Subcutaneous abdominal adipose tissue (tissue), 5 donors: ENCODE data around the gene MRPL19.
"Not testable (repeated sequence)": the region's sequence is repeated elsewhere in the genome, so short reads cannot be mapped to it uniquely, and the experiment has no call there.

Source experiments
- H3K27ac ChIP-seq: one replicate; pipeline ENCODE4 v1.7.0; 2013; ENCODE audit warnings: low read depth, mild to moderate bottlenecking, inconsistent platforms, low read length, moderate library complexity
- H3K27me3 ChIP-seq, 5 donors: one replicate each; pipeline ENCODE4 v1.7.0; 2013; ENCODE audit warnings: low read length in 5 of 5, inconsistent platforms in 1 of 5; ENCODE audit not compliant: control insufficient read depth in 5 of 5, insufficient read depth in 4 of 5
- H3K36me3 ChIP-seq, 5 donors: one replicate each; pipeline ENCODE4 v1.7.0; 2013; ENCODE audit warnings: low read length in 5 of 5; ENCODE audit not compliant: control insufficient read depth in 5 of 5, insufficient read depth in 5 of 5
- H3K4me1 ChIP-seq, 5 donors: one replicate each; pipeline ENCODE4 v1.7.0; 2013; ENCODE audit warnings: low read length in 5 of 5, mild to moderate bottlenecking in 3 of 5, moderate library complexity in 1 of 5; ENCODE audit not compliant: control insufficient read depth in 5 of 5, insufficient read depth in 5 of 5
- H3K4me3 ChIP-seq, 5 donors: one replicate each; pipeline ENCODE4 v1.7.0; 2013; ENCODE audit warnings: low read length in 5 of 5, low read depth in 1 of 5
- H3K9ac ChIP-seq, 5 donors: one replicate each; pipeline ENCODE4 v1.7.0; 2013; ENCODE audit warnings: low read length in 5 of 5, mild to moderate bottlenecking in 4 of 5, moderate library complexity in 3 of 5
- H3K9me3 ChIP-seq, 5 donors: one replicate each; pipeline ENCODE4 v1.7.0; 2013; ENCODE audit warnings: low read length in 5 of 5; ENCODE audit not compliant: control insufficient read depth in 5 of 5
- donor health status: healthy.
- donor health status: healthy.
- donor health status: healthy.
- donor health status: healthy.
- donor health status: healthy.

Gene MRPL19

GRCh38 chr2:75655861-75656260 lies 9.3 kb downstream of the MRPL19 start:
- Histone ChIP-seq H3K4me1 (no peaks in the 10 kb centered on the region), H3K36me3 (peaks cover 44 to 73% (median 62%) of the 10 kb centered on the region in 5 donors), H3K27me3 (no peaks in the 10 kb centered on the region), H3K9me3 (peaks cover 0 to 6% (median 2%) of the 10 kb centered on the region in 5 donors), H3K9ac (no peak overlapping the region), H3K27ac (no peak overlapping the region), H3K4me3 (no peak overlapping the region)

- Histone ChIP-seq H3K9me3 (peaks cover 0 to 6% (median 2%) of the 10 kb centered on the region in 5 donors), H3K9ac (no peak overlapping the region), H3K27ac (no peak overlapping the region), H3K27me3 (no peaks in the 10 kb centered on the region), H3K4me1 (no peaks in the 10 kb centered on the region), H3K36me3 (peaks cover 41 to 76% (median 59%) of the 10 kb centered on the region in 5 donors), H3K4me3 (no peak overlapping the region)
Measured at GRCh38 chr2:75656563-75656962, 10.0 kb downstream of the MRPL19 start.

- Histone ChIP-seq H3K4me3 (no peak overlapping the region), H3K27me3 (no peaks in the 10 kb centered on the region), H3K36me3 (peaks cover 34 to 69% (median 60%) of the 10 kb centered on the region in 5 donors), H3K9me3 (peaks cover 0 to 6% (median 2%) of the 10 kb centered on the region in 5 donors), H3K27ac (no peak overlapping the region), H3K9ac (no peak overlapping the region), H3K4me1 (no peaks in the 10 kb centered on the region)
Measured at GRCh38 chr2:75657798-75658197, 11.2 kb downstream of the MRPL19 start.

GRCh38 chr2:75666911-75667310 lies 20.3 kb downstream of the MRPL19 start:
- H3K9ac ChIP-seq = no peak overlapping the region
- H3K9me3 ChIP-seq = no peaks in the 10 kb centered on the region
- H3K27ac ChIP-seq = no peak overlapping the region
- H3K36me3 ChIP-seq = peaks cover 13 to 40% (median 22%) of the 10 kb centered on the region in 5 donors
- no peaks in the 10 kb centered on the region for H3K4me1 ChIP-seq
- no peaks in the 10 kb centered on the region for H3K27me3 ChIP-seq
- H3K4me3 ChIP-seq = no peak overlapping the region

- Histone ChIP-seq H3K36me3 (peaks cover 13 to 44% (median 23%) of the 10 kb centered on the region in 5 donors), H3K27me3 (no peaks in the 10 kb centered on the region), H3K9me3 (no peaks in the 10 kb centered on the region), H3K9ac (no peak overlapping the region), H3K27ac (no peak overlapping the region), H3K4me1 (no peaks in the 10 kb centered on the region), H3K4me3 (no peak overlapping the region)
Measured at GRCh38 chr2:75667884-75668283, 21.3 kb downstream of the MRPL19 start.

- not testable (repeated sequence) for H3K9me3 ChIP-seq, H3K27me3 ChIP-seq, H3K27ac ChIP-seq, H3K4me3 ChIP-seq, H3K9ac ChIP-seq
- Histone ChIP-seq H3K36me3 (peaks cover 5 to 26% (median 13%) of the 10 kb centered on the region in 5 donors), H3K4me1 (peaks cover 0 to 16% (median 0%) of the 10 kb centered on the region in 5 donors)
Measured at GRCh38 chr2:75675423-75675822, 28.8 kb downstream of the MRPL19 start.

GRCh38 chr2:75675908-75676307 lies 29.3 kb downstream of the MRPL19 start:
- Histone ChIP-seq H3K36me3 (peaks cover 5 to 26% (median 13%) of the 10 kb centered on the region in 5 donors), H3K9ac (peak overlapping the region in 1 of 5 donors; percentile 26), H3K4me1 (peaks cover 0 to 16% (median 0%) of the 10 kb centered on the region in 5 donors), H3K27ac (no peak overlapping the region), H3K27me3 (no peaks in the 10 kb centered on the region), H3K9me3 (no peaks in the 10 kb centered on the region), H3K4me3 (no peak overlapping the region)

- H3K36me3 ChIP-seq = peaks cover 7 to 26% (median 8%) of the 10 kb centered on the region in 5 donors
- H3K27ac ChIP-seq = no peak overlapping the region
- H3K4me1 ChIP-seq = peaks cover 0 to 16% (median 0%) of the 10 kb centered on the region in 5 donors
- H3K27me3 ChIP-seq = no peaks in the 10 kb centered on the region
- no peak overlapping the region for H3K4me3 ChIP-seq
- no peak overlapping the region for H3K9ac ChIP-seq
- no peaks in the 10 kb centered on the region for H3K9me3 ChIP-seq
Measured at GRCh38 chr2:75676464-75676863, 29.9 kb downstream of the MRPL19 start.

GRCh38 chr2:75679556-75679955 lies 33.0 kb downstream of the MRPL19 start:
- H3K27ac ChIP-seq = no peak overlapping the region
- no peak overlapping the region for H3K4me3 ChIP-seq
- peaks cover 0 to 23% (median 13%) of the 10 kb centered on the region in 5 donors for H3K36me3 ChIP-seq
- H3K9ac ChIP-seq = no peak overlapping the region
- peaks cover 0 to 16% (median 0%) of the 10 kb centered on the region in 5 donors for H3K4me1 ChIP-seq
- no peaks in the 10 kb centered on the region for H3K27me3 ChIP-seq
- no peaks in the 10 kb centered on the region for H3K9me3 ChIP-seq

GRCh38 chr2:75680402-75680801 lies 33.8 kb downstream of the MRPL19 start:
- Histone ChIP-seq H3K36me3 (peaks cover 3 to 23% (median 15%) of the 10 kb centered on the region in 5 donors), H3K4me1 (peaks cover 0 to 12% (median 0%) of the 10 kb centered on the region in 5 donors), H3K27ac (no peak overlapping the region), H3K27me3 (no peaks in the 10 kb centered on the region), H3K9ac (no peak overlapping the region), H3K4me3 (no peak overlapping the region), H3K9me3 (no peaks in the 10 kb centered on the region)
